ENCODE results near the gene RALGAPB. TPM values are rescaled to one million over a fixed set of nuclear protein-coding genes. Genes with fewer than 3 reads are reported as not detected.

Gene RALGAPB
- total RNA-seq, 2 experiments from 2014 or later = 30.4 to 31.9 TPM

DNA sequence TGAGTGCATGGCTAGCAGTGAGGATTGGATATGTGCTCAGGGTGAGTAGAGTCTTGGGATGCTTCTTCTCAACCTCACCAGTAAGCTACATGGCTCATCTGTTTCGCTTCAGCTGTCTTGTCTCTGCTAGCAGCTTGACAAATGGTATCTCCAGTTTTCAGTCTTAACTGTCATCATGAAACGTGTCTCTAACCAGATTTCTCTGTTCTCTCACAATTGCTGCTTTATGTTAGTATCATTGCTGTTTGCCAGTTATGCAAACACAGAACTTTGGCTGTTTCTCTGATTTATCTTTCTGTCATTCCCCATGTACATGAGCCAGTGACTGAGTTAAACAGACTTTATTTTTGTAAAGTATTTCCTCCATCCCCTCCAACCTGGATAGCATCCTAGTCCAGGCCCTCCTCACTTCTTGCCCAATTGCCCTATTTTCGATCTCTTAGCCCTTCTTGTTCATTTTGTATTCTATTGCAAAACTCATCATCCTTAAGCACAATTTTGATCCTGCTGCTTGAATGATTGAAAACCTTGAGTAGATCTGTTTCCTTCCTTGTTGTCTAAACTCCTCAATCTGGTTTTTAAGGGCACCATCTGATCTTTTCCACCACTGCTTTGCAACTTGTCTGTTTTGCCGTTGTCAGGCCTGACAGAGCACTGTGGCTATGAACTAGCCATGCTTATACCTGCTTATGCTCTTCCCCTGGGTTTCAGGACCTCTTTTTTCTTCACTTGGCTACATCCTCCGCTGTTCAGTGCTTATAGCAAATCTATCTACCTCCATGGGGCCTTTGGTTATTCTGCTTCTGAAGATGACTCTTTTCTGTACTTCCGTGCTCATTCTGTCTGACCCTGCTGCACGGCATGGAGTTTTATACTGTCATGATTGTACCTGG, 70.6 kb downstream of the RALGAPB start:
- Histone ChIP-seq H3K4me3 (ENCODE audit: low read length) (no peak overlapping the region), H3K9me3 (ENCODE audit: control insufficient read depth in 1 of 2, insufficient read depth in 1 of 2, low read length in 2 of 2) (no peaks in the 10 kb centered on the region), H3K36me3 (ENCODE audit: insufficient read depth, low read length) (peaks cover 96% of the 10 kb centered on the region), H3K4me1 (ENCODE audit: insufficient read depth, low read length) (no peaks in the 10 kb centered on the region), H3K27ac (ENCODE audit: low read depth in 1 of 2, low read length in 2 of 2) (no peak overlapping the region), H3K27me3 (ENCODE audit: control insufficient read depth in 1 of 2, insufficient read depth in 2 of 2, low read length in 2 of 2) (no peaks in the 10 kb centered on the region)
- Mint-ChIP-seq H3K9me3 (no peaks in the 10 kb centered on the region), H3K27ac (peak overlapping the region; percentile 5), H3K36me3 (ENCODE audit: low read depth) (peaks cover 98% of the 10 kb centered on the region), H3K4me1 (ENCODE audit: low read depth) (peaks cover 17% of the 10 kb centered on the region), H3K27me3 (no peaks in the 10 kb centered on the region), H3K4me3 (no peak overlapping the region)
- DNase-seq = no peak
- no peak for TF ChIP-seq CTCF (IDR thresholded peaks at IDR 0.05)
- ChIA-PET POLR2A (no interaction called here), CTCF (no interaction called here)
- ATAC-seq (ENCODE audit: poor library complexity) = no peak
- intact Hi-C loops (cut with DNase I, micrococcal nuclease) = no loop called here

DNA sequence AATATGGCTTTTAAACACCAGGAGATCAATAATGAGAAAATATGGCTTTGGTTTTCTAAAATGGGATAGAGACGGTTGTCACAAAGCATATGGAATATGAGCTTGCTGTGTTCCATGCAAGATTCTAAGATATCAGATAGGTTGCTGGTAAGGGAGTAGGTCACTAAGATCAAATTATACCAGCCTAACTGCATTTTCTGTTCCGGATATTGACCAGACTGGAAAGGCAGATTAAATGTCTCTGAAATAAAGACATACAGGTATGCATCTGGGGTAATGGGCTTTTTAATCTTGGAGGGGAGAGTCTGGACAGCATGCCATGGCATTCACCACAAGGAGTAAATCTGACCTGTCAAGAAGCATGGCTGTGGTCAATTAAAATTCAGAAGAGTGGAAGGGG, 73.1 kb downstream of the RALGAPB start:
- Mint-ChIP-seq H3K9me3 (no peaks in the 10 kb centered on the region), H3K27me3 (no peaks in the 10 kb centered on the region), H3K36me3 (ENCODE audit: low read depth) (peaks cover 80% of the 10 kb centered on the region), H3K27ac (no peak overlapping the region), H3K4me3 (no peak overlapping the region), H3K4me1 (ENCODE audit: low read depth) (peaks cover 20% of the 10 kb centered on the region)
- Histone ChIP-seq H3K27ac (ENCODE audit: low read depth in 1 of 2, low read length in 2 of 2) (no peak overlapping the region), H3K27me3 (ENCODE audit: control insufficient read depth in 1 of 2, insufficient read depth in 2 of 2, low read length in 2 of 2) (no peaks in the 10 kb centered on the region), H3K9me3 (ENCODE audit: control insufficient read depth in 1 of 2, insufficient read depth in 1 of 2, low read length in 2 of 2) (no peaks in the 10 kb centered on the region), H3K4me3 (ENCODE audit: low read length) (no peak overlapping the region), H3K36me3 (ENCODE audit: insufficient read depth, low read length) (peaks cover 87% of the 10 kb centered on the region), H3K4me1 (ENCODE audit: insufficient read depth, low read length) (no peaks in the 10 kb centered on the region)
- ChIA-PET POLR2A (no interaction called here), CTCF (no interaction called here)
- no peak for TF ChIP-seq CTCF (IDR thresholded peaks at IDR 0.05)
- intact Hi-C loops (cut with DNase I, micrococcal nuclease) = loop anchor here in 1 of 2 experiments (5.0 kb wide), 1 partner anchor 48 kb away; no protein-coding TSS in a partner anchor
- ATAC-seq (ENCODE audit: poor library complexity) (no peak), DNase-seq (no peak)

DNA sequence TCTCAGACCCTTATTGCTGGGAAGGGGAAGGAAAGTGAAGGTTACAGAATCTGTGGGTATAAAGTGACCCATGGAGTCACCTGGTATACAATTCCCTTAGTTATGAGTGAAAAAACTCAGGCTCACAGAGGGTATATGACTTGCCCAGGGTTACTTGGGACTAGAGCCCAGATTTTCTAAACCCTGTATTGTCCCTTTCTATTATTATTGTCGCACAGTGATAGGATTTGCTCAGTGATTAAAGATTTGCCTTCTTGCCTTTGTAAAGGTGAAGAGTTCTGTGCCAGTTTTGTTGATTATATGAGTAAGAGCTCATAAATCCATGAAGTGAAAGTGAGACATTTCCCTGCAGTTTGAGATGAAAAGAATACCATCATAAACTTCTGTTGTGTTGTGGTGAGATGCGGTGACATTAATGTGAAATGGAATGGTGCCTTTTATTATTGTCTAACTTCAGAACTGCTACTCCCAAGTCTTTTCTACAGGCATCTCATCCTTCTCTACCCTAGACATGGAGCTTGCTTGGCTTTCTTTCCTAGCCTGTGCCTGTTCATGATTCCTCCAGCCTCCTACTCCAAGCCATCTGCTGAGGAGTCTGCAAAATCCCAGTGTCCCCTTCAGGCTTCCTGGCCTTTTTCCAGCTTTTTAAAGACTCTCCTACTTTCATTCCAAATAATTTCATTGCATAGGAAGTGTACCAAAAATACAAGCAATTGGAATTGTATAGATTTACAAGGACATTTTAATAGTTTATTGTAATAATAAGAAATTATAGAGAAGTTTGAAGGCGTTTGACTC, 74.8 kb downstream of the RALGAPB start:
- H3K4me1 ChIP-seq (ENCODE audit: insufficient read depth, low read length) = no peaks in the 10 kb centered on the region
- Mint-ChIP-seq H3K27me3 (no peaks in the 10 kb centered on the region), H3K27ac (peak overlapping the region; percentile 17), H3K9me3 (no peaks in the 10 kb centered on the region), H3K4me3 (no peak overlapping the region), H3K36me3 (ENCODE audit: low read depth) (peaks cover 63% of the 10 kb centered on the region), H3K4me1 (ENCODE audit: low read depth) (peaks cover 20% of the 10 kb centered on the region)
- ChIA-PET CTCF (no interaction called here), POLR2A (no interaction called here)
- no peak for ATAC-seq (ENCODE audit: poor library complexity)
- no peaks in the 10 kb centered on the region for H3K27me3 ChIP-seq (ENCODE audit: control insufficient read depth in 1 of 2, insufficient read depth in 2 of 2, low read length in 2 of 2)
- H3K27ac ChIP-seq (ENCODE audit: low read depth in 1 of 2, low read length in 2 of 2) = no peak overlapping the region
- no peak for DNase-seq
- H3K9me3 ChIP-seq (ENCODE audit: control insufficient read depth in 1 of 2, insufficient read depth in 1 of 2, low read length in 2 of 2) = no peaks in the 10 kb centered on the region
- TF ChIP-seq CTCF (IDR thresholded peaks at IDR 0.05) = no peak
- intact Hi-C loops (cut with DNase I, micrococcal nuclease) = loop anchor here in 1 of 2 experiments (5.0 kb wide), 1 partner anchor 50 kb away; no protein-coding TSS in a partner anchor
- peaks cover 85% of the 10 kb centered on the region for H3K36me3 ChIP-seq (ENCODE audit: insufficient read depth, low read length)
- H3K4me3 ChIP-seq (ENCODE audit: low read length) = no peak overlapping the region

Data from CD4-positive, alpha-beta T cell (primary cell).